ENCODE data around the gene CLECL1. TPM values are rescaled to one million over a fixed set of nuclear protein-coding genes. Genes with fewer than 3 reads are reported as not detected.
"Not testable (repeated sequence)": the region's sequence is repeated elsewhere in the genome, so short reads cannot be mapped to it uniquely, and the experiment has no call there.

CLECL1 gene
- polyA plus RNA-seq, 10 donors, result 0.23 to 0.50 (median 0.38) TPM; not detected in 6

- not testable (repeated sequence) for DNase-seq
Observed at GRCh38 chr12:9695661-9696060, 37.2 kb downstream of the CLECL1 start.

GRCh38 chr12:9695150-9695549, 37.7 kb downstream of the CLECL1 start:
- DNase-seq, result not testable (repeated sequence)

- DNase-seq, result no peak
Observed at GRCh38 chr12:9694241-9694640, 38.7 kb downstream of the CLECL1 start.

GRCh38 chr12:9692909-9693308, 40.0 kb downstream of the CLECL1 start:
- DNase-seq, result no peak

- DNase-seq, result peak in 1 of 3 donors; percentile 9
Observed at GRCh38 chr12:9687228-9687627, 45.7 kb downstream of the CLECL1 start.

- no peak for DNase-seq
Observed at GRCh38 chr12:9685915-9686314, 47.0 kb downstream of the CLECL1 start.

- not testable (repeated sequence) for DNase-seq
Observed at GRCh38 chr12:9685366-9685765, 47.5 kb downstream of the CLECL1 start.

- DNase-seq, result not testable (repeated sequence)
Observed at GRCh38 chr12:9682949-9683348, 49.9 kb downstream of the CLECL1 start.

- DNase-seq, result not testable (repeated sequence)
Observed at GRCh38 chr12:9682508-9682907, 50.4 kb downstream of the CLECL1 start.

- no peak for DNase-seq
Observed at GRCh38 chr12:9674226-9674590, 58.7 kb downstream of the CLECL1 start.

- DNase-seq, result peak in 2 of 3 donors; percentile 19 to 83
Observed at GRCh38 chr12:9673404-9674225, 59.3 kb downstream of the CLECL1 start.

Other genes starting within 250 kb of the CLECL1 start
- gene KLRB1, start 125.2 kb downstream of the CLECL1 start, polyA plus RNA-seq (ENCODE audit: insufficient read length in 10 of 10), result 1 to 10 TPM in 4 of 10 donors, under 1 TPM in 6; 0.16 to 6.5 (median 0.76) TPM
- gene CLEC2D, start 63.4 kb downstream of the CLECL1 start, polyA plus RNA-seq (ENCODE audit: insufficient read length in 10 of 10), result 10 to 100 TPM in 5 of 10 donors, 1 to 10 TPM in 5; 3.0 to 14.4 (median 9.5) TPM
- gene CD69, start 27.8 kb upstream of the CLECL1 start, polyA plus RNA-seq (ENCODE audit: insufficient read length in 10 of 10), result 10 to 100 TPM in 1 of 10 donors, 1 to 10 TPM in 5, under 1 TPM in 4; 0.31 to 25.0 (median 1.2) TPM
- under 1 TPM in 8 of 10 donors, not detected in 2; 0.22 to 0.67 (median 0.38) TPM for gene KLRF1, start 94.4 kb upstream of the CLECL1 start, polyA plus RNA-seq (ENCODE audit: insufficient read length in 10 of 10)
- gene CLEC2B, start 136.3 kb upstream of the CLECL1 start, polyA plus RNA-seq (ENCODE audit: insufficient read length in 10 of 10), result 1 to 10 TPM; 1.3 to 7.2 (median 2.5) TPM
- gene KLRF2, start 148.4 kb upstream of the CLECL1 start, polyA plus RNA-seq (ENCODE audit: insufficient read length in 10 of 10), result not detected
- gene CLEC2A, start 199.3 kb upstream of the CLECL1 start, polyA plus RNA-seq (ENCODE audit: insufficient read length in 10 of 10), result under 1 TPM in 1 of 10 donors, not detected in 9; 0.61 TPM
- gene CLEC12A, start 238.3 kb upstream of the CLECL1 start, polyA plus RNA-seq (ENCODE audit: insufficient read length in 10 of 10), result 1 to 10 TPM in 4 of 10 donors, under 1 TPM in 6; 0.26 to 1.4 (median 0.52) TPM